Measurements from ENCODE around the gene CTIF.
"Not testable (repeated sequence)": the region's sequence is repeated elsewhere in the genome, so short reads cannot be mapped to it uniquely, and the experiment has no call there.

CTIF gene

GRCh38 chr18:48641981-48642380 is 103.2 kb downstream of the CTIF start:
- DNase-seq (ENCODE audit: low read depth, low spot score) = no peak

GRCh38 chr18:48642503-48642902 is 103.7 kb downstream of the CTIF start:
- no peak for DNase-seq (ENCODE audit: low read depth, low spot score)

- DNase-seq (ENCODE audit: low read depth, low spot score) = no peak
Observed at GRCh38 chr18:48643262-48643661, 104.4 kb downstream of the CTIF start.

- DNase-seq (ENCODE audit: low read depth, low spot score) = no peak
Observed at GRCh38 chr18:48644029-48644428, 105.2 kb downstream of the CTIF start.

- DNase-seq (ENCODE audit: low read depth, low spot score) = no peak
Observed at GRCh38 chr18:48645427-48646002, 106.7 kb downstream of the CTIF start.

GRCh38 chr18:48646976-48647375 is 108.1 kb downstream of the CTIF start:
- no peak for DNase-seq (ENCODE audit: low read depth, low spot score)

- DNase-seq (ENCODE audit: low read depth, low spot score) = no peak
Observed at GRCh38 chr18:48649231-48649630, 110.4 kb downstream of the CTIF start.

- DNase-seq (ENCODE audit: low read depth, low spot score) = not testable (repeated sequence)
Observed at GRCh38 chr18:48654591-48654990, 115.8 kb downstream of the CTIF start.

- no peak for DNase-seq (ENCODE audit: low read depth, low spot score)
Observed at GRCh38 chr18:48655508-48655907, 116.7 kb downstream of the CTIF start.

- no peak for DNase-seq (ENCODE audit: low read depth, low spot score)
Observed at GRCh38 chr18:48656176-48656575, 117.3 kb downstream of the CTIF start.

- DNase-seq (ENCODE audit: low read depth, low spot score) = no peak
Observed at GRCh38 chr18:48656582-48656981, 117.8 kb downstream of the CTIF start.

GRCh38 chr18:48657447-48658120 is 118.8 kb downstream of the CTIF start:
- DNase-seq (ENCODE audit: low read depth, low spot score) = no peak

- DNase-seq (ENCODE audit: low read depth, low spot score) = no peak
Observed at GRCh38 chr18:48658721-48659120, 119.9 kb downstream of the CTIF start.

GRCh38 chr18:48659188-48660009 is 120.6 kb downstream of the CTIF start:
- no peak for DNase-seq (ENCODE audit: low read depth, low spot score)

GRCh38 chr18:48660346-48661228 is 121.8 kb downstream of the CTIF start:
- no peak for DNase-seq (ENCODE audit: low read depth, low spot score)

- DNase-seq (ENCODE audit: low read depth, low spot score) = no peak
Observed at GRCh38 chr18:48661421-48661820, 122.6 kb downstream of the CTIF start.

GRCh38 chr18:48662011-48662661 is 123.3 kb downstream of the CTIF start:
- no peak for DNase-seq (ENCODE audit: low read depth, low spot score)

GRCh38 chr18:48663096-48663930 is 124.5 kb downstream of the CTIF start:
- DNase-seq (ENCODE audit: low read depth, low spot score) = no peak

- DNase-seq (ENCODE audit: low read depth, low spot score) = peak; percentile 13
Observed at GRCh38 chr18:48663931-48664847, 125.4 kb downstream of the CTIF start.

All from activated CD4-positive, CD25-positive, alpha-beta regulatory T cell treated with anti-CD3 and anti-CD28 coated beads, Interleukin-2, amount 50 U/mL, for 16 hours (primary cell).